Fibroblast of gingiva (primary cell): ENCODE results near the gene PTPRD.

Source experiments
- DNase-seq: peaks from one replicate; pipeline ENCODE4 v3.0.0-alpha.2; 2011; ENCODE audit warnings: low read depth

Gene PTPRD

GRCh38 chr9:10052916-10053315 is 559.9 kb downstream of the PTPRD start:
- DNase-seq, result no peak

GRCh38 chr9:10052181-10052580 is 560.6 kb downstream of the PTPRD start:
- DNase-seq, result no peak

GRCh38 chr9:10050016-10050415 is 562.8 kb downstream of the PTPRD start:
- DNase-seq, result no peak

- DNase-seq, result no peak
These were observed 563.8 kb downstream of the PTPRD start for GRCh38 chr9:10048994-10049393.

GRCh38 chr9:10045598-10045997 is 567.2 kb downstream of the PTPRD start:
- DNase-seq, result no peak

- no peak for DNase-seq
These were observed 571.0 kb downstream of the PTPRD start for GRCh38 chr9:10041726-10042229.

- no peak for DNase-seq
These were observed 576.7 kb downstream of the PTPRD start for GRCh38 chr9:10036095-10036494.

- no peak for DNase-seq
These were observed 580.6 kb downstream of the PTPRD start for GRCh38 chr9:10032166-10032565.

- DNase-seq, result no peak
These were observed 586.3 kb downstream of the PTPRD start for GRCh38 chr9:10026443-10026984.

GRCh38 chr9:10015755-10016154 is 597.0 kb downstream of the PTPRD start:
- DNase-seq, result no peak

- DNase-seq, result no peak
These were observed 597.9 kb downstream of the PTPRD start for GRCh38 chr9:10014889-10015288.

GRCh38 chr9:10009401-10009800 is 603.4 kb downstream of the PTPRD start:
- DNase-seq, result no peak

- no peak for DNase-seq
These were observed 604.6 kb downstream of the PTPRD start for GRCh38 chr9:10008101-10008799.

GRCh38 chr9:10007356-10007755 is 605.4 kb downstream of the PTPRD start:
- DNase-seq, result no peak

GRCh38 chr9:10005206-10005605 is 607.6 kb downstream of the PTPRD start:
- no peak for DNase-seq

- DNase-seq, result no peak
These were observed 609.8 kb downstream of the PTPRD start for GRCh38 chr9:10003047-10003446.

- no peak for DNase-seq
These were observed 612.1 kb downstream of the PTPRD start for GRCh38 chr9:10000669-10001068.

- DNase-seq, result no peak
These were observed 614.1 kb downstream of the PTPRD start for GRCh38 chr9:9998491-9999287.

- no peak for DNase-seq
These were observed 615.2 kb downstream of the PTPRD start for GRCh38 chr9:9997585-9997984.

- DNase-seq, result no peak
These were observed 616.5 kb downstream of the PTPRD start for GRCh38 chr9:9996259-9996658.

GRCh38 chr9:9992936-9993335 is 619.9 kb downstream of the PTPRD start:
- no peak for DNase-seq

GRCh38 chr9:9973062-9973461 is 639.7 kb downstream of the PTPRD start:
- no peak for DNase-seq

GRCh38 chr9:9970514-9970913 is 642.3 kb downstream of the PTPRD start:
- DNase-seq, result no peak
